GM04503 (cell line): ENCODE data around the gene FXR2.

ENCODE experiments used
- DNase-seq: peaks from one replicate; pipeline ENCODE4 v3.0.0-alpha.2; 2012; ENCODE audit warnings: low read depth

Gene FXR2

GRCh38 chr17:7587420-7588151, 27.1 kb downstream of the FXR2 start:
- DNase-seq: peak; percentile 90

GRCh38 chr17:7586673-7587419, 27.9 kb downstream of the FXR2 start:
- DNase-seq: no peak

DNA sequence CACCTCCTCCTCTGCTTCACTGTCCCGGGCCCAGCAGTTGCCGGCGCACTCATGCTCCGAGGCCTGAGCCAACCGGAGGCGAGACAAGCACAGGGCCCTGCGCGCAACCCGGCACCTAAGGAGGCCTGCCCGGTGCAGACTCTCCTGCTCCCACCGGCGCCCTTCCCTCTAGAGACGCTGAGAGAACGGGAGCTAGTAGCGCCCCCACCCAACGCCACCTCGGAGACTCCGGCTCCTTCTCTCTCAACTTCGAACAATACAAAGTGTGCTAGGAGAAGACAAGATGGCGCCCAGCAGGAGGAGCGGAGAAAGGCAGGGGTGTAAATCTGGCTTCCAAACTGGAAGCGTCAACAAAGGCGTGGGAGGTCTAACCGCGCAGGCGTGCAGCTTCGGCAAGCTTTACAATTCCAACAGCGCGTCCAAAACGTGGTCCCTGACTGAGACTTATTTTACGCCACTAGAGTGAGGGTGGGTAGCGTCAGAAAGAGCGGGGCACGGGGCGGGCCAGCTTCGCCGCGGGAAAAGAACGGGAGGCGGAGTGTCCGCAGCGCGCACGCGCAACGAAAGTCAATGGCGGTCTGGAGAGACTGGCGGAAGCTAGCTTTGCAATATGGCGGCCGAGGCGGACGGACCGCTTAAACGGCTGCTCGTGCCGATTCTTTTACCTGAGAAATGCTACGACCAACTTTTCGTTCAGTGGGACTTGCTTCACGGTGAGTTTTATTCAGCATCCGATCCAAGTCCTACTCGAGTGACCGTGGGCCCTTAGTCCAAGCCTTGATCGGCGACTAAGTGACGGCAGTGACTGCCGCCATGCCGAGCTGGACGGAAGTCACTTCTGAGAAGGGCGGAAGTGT, 31.2 kb downstream of the FXR2 start, which contains the start of gene MPDU1:
Gene MPDU1, plus strand, starts transcription at position 600 of the 857 bp plus-strand sequence. Its CDS starts 11 bp downstream, at position 611.
- peak; percentile 87 for DNase-seq

GRCh38 chr17:7582396-7583252, 32.1 kb downstream of the FXR2 start:
- DNase-seq: no peak

DNA sequence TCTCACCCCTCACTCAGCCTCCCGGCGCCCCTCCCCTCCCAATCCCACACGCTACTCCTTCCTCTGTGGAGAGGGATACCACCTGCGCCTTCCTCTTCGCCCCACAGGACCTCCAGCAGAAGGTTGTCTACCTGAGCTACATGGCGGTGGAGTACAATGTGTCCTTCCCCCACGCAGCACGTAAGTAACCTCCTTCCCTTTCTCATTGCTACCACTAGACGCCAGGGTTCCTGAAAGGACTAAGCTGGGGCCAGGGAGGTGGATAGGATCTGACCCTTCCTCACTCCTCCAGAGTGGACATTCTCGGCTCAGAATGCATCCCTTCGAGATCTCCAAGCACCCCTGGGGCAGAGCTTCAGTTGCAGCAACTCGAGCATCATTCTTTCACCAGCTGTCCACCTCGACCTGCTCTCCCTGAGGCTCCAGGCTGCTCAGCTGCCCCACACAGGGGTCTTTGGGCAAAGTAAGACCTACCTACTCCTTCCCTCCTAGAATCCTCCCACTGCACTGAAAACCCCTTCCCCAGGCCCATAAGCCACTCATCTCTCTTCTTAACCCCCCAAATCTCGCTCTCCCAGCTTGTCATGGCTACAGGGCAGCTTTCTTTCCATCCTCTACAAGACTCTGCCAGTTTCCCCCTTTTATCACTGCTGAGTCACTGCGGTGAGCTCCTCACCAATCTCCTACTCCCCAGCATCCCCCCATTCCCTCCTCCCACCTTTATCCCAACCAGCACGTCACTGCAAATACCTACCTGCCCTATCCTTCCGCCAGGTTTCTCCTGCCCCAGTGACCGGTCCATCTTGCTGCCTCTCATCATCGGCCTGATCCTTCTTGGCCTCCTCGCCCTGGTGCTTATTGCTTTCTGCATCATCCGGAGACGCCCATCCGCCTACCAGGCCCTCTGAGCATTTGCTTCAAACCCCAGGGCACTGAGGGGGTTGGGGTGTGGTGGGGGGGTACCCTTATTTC, 33.8 kb downstream of the FXR2 start:
- no peak for DNase-seq

DNA sequence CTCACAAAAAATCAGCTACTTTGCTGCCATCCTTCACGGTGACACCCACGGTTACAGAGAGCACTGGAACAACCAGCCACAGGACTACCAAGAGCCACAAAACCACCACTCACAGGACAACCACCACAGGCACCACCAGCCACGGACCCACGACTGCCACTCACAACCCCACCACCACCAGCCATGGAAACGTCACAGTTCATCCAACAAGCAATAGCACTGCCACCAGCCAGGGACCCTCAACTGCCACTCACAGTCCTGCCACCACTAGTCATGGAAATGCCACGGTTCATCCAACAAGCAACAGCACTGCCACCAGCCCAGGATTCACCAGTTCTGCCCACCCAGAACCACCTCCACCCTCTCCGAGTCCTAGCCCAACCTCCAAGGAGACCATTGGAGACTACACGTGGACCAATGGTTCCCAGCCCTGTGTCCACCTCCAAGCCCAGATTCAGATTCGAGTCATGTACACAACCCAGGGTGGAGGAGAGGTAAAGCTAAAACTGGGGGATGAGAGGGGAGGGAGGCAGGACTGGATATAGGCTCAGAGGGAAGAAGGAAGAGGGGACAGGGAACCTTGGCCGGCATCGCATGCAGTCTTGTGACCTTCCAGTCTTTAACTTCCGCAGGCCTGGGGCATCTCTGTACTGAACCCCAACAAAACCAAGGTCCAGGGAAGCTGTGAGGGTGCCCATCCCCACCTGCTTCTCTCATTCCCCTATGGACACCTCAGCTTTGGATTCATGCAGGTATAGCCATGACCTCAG, 34.7 kb downstream of the FXR2 start:
- DNase-seq: no peak

DNA sequence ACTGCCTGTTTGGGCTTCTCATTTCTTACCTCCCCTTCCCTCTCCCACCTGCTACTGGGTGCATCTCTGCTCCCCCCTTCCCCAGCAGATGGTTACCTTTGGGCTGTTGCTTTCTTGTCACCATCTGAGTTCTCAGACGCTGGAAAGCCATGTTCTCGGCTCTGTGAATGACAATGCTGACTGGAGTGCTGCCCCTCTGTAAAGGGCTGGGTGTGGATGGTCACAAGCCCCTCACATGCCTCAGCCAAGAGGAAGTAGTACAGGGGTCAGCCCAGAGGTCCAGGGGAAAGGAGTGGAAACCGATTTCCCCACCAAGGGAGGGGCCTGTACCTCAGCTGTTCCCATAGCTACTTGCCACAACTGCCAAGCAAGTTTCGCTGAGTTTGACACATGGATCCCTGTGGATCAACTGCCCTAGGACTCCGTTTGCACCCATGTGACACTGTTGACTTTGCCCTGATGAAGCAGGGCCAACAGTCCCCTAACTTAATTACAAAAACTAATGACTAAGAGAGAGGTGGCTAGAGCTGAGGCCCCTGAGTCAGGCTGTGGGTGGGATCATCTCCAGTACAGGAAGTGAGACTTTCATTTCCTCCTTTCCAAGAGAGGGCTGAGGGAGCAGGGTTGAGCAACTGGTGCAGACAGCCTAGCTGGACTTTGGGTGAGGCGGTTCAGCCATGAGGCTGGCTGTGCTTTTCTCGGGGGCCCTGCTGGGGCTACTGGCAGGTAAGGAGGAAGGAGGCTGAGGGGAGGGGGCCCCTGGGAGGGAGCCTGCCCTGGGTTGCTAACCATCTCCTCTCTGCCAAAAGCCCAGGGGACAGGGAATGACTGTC, 35.5 kb downstream of the FXR2 start, which contains the start of gene CD68:
Gene CD68, plus strand, starts transcription at position 638 of the 833 bp plus-strand sequence. Its CDS starts 40 bp downstream, at position 678.
- DNase-seq: peak; percentile 84

- no peak for DNase-seq
Measured at GRCh38 chr17:7577327-7578199, 37.1 kb downstream of the FXR2 start.

GRCh38 chr17:7576432-7576937, 38.2 kb downstream of the FXR2 start:
- no peak for DNase-seq

- DNase-seq: no peak
Measured at GRCh38 chr17:7575959-7576358, 38.7 kb downstream of the FXR2 start.

GRCh38 chr17:7575481-7575883, 39.2 kb downstream of the FXR2 start:
- DNase-seq: no peak

DNA sequence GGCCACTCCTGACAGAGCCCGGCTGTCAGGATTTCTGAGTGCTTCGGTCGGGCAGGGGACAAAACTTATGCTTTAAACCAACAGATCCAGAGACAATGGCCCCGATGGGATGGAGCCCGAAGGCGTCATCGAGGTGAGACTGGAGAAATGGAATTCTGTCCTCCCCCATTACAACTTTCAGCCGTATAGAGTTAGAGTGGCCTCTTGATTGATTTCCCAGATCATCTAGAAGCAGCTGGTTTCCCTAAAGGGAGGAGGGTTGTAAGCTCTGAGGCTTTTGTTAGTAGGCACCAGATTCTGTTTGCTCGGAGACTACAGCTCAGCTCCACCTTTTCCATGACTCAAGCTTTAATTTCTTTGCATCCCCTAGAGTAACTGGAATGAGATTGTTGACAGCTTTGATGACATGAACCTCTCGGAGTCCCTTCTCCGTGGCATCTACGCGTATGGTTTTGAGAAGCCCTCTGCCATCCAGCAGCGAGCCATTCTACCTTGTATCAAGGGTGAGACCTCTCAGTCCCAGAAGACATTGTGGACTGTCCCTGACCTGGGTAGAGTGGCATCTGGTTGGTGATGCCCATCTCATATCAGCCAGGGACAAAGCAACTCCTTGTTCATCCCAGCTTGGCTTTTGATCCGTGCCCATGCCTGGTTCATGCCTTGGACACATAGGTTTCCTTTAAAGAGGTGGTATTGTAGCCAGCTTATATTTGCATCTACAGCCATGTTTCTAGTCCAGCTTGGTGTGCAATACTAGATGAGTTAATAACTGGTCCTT, 40.3 kb downstream of the FXR2 start:
- DNase-seq: no peak

- no peak for DNase-seq
Measured at GRCh38 chr17:7573324-7574080, 41.2 kb downstream of the FXR2 start.

- peak; percentile 94 for DNase-seq
Measured at GRCh38 chr17:7572588-7573323, 41.9 kb downstream of the FXR2 start.

DNA sequence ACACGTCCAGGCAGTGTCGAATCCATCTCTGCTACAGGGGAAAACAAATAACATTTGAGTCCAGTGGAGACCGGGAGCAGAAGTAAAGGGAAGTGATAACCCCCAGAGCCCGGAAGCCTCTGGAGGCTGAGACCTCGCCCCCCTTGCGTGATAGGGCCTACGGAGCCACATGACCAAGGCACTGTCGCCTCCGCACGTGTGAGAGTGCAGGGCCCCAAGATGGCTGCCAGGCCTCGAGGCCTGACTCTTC, 42.4 kb downstream of the FXR2 start:
- no peak for DNase-seq
